Measurements from ENCODE around the gene WFDC1. TPM values are rescaled to one million over a fixed set of nuclear protein-coding genes. Genes with fewer than 3 reads are reported as not detected.

Gene WFDC1
- total RNA-seq, 4 donors from 2014 or later = 2.3 to 7.6 (median 5.0) TPM

GRCh38 chr16:84271866-84272265 lies 22.8 kb upstream of the WFDC1 start:
- intact Hi-C loops (cut with DNase I) = loop anchor here (10.0 kb wide), 1 partner anchor 213 kb away; no protein-coding TSS in a partner anchor
- Histone ChIP-seq H3K4me1 (no peaks in the 10 kb centered on the region), H3K36me3 (no peaks in the 10 kb centered on the region), H3K27ac (no peak overlapping the region), H3K27me3 (peaks cover 0 to 22% (median 0%) of the 10 kb centered on the region in 4 donors), H3K9me3 (no peaks in the 10 kb centered on the region), H3K4me3 (no peak overlapping the region)
- WGBS, 2 donors = 54 to 60% methylated on average over 4 of the region's 4 CpGs
- TF ChIP-seq POLR2A (IDR thresholded peaks at IDR 0.05) (no peak), CTCF (IDR thresholded peaks at IDR 0.05) (no peak)
- DNase-seq = no peak

GRCh38 chr16:84272740-84273320 lies 21.8 kb upstream of the WFDC1 start:
- no peak for TF ChIP-seq POLR2A (IDR thresholded peaks at IDR 0.05)
- TF ChIP-seq CTCF (IDR thresholded peaks at IDR 0.05) = no peak
- 25 to 73% methylated on average over 1 of the region's 1 CpG for WGBS, 2 donors
- intact Hi-C loops (cut with DNase I) = loop anchor here (10.0 kb wide), 1 partner anchor 212 kb away; no protein-coding TSS in a partner anchor

GRCh38 chr16:84274515-84274914 lies 20.2 kb upstream of the WFDC1 start:
- Histone ChIP-seq H3K4me3 (no peak overlapping the region), H3K9me3 (no peaks in the 10 kb centered on the region), H3K4me1 (no peaks in the 10 kb centered on the region), H3K27me3 (peaks cover 0 to 13% (median 0%) of the 10 kb centered on the region in 4 donors), H3K27ac (no peak overlapping the region), H3K36me3 (no peaks in the 10 kb centered on the region)
- TF ChIP-seq POLR2A (IDR thresholded peaks at IDR 0.05) (no peak), CTCF (IDR thresholded peaks at IDR 0.05) (no peak)
- 90 to 92% methylated on average over 5 to 9 of the region's 9 CpGs for WGBS, 2 donors
- intact Hi-C loops (cut with DNase I) = loop anchor here (10.0 kb wide), 1 partner anchor 210 kb away; no protein-coding TSS in a partner anchor
- no peak for DNase-seq

More at GRCh38 chr16:84272740-84273320, 21.8 kb upstream of the WFDC1 start:
- no peak overlapping the region for H3K4me3 ChIP-seq
- H3K4me1 ChIP-seq = no peaks in the 10 kb centered on the region
- no peak overlapping the region for H3K27ac ChIP-seq
- H3K9me3 ChIP-seq = no peaks in the 10 kb centered on the region
- peaks cover 0 to 21% (median 0%) of the 10 kb centered on the region in 4 donors for H3K27me3 ChIP-seq
- DNase-seq = no peak
- H3K36me3 ChIP-seq = no peaks in the 10 kb centered on the region

GRCh38 chr16:84275585-84276151 lies 19.0 kb upstream of the WFDC1 start:
- no peak for TF ChIP-seq CTCF (IDR thresholded peaks at IDR 0.05)
- 78 to 88% methylated on average over 6 of the region's 6 CpGs for WGBS, 2 donors
- no peaks in the 10 kb centered on the region for H3K9me3 ChIP-seq

GRCh38 chr16:84277244-84277823 lies 17.3 kb upstream of the WFDC1 start:
- no peak for DNase-seq
- Histone ChIP-seq H3K4me3 (no peak overlapping the region), H3K9me3 (no peaks in the 10 kb centered on the region), H3K4me1 (no peaks in the 10 kb centered on the region), H3K27me3 (no peaks in the 10 kb centered on the region), H3K27ac (no peak overlapping the region), H3K36me3 (no peaks in the 10 kb centered on the region)
- intact Hi-C loops (cut with DNase I) = loop anchor here (10.0 kb wide), 1 partner anchor 207 kb away; no protein-coding TSS in a partner anchor
- TF ChIP-seq POLR2A (IDR thresholded peaks at IDR 0.05) (no peak), CTCF (IDR thresholded peaks at IDR 0.05) (peak; percentile 64 to 93 (median 86))
- 28 to 35% methylated on average over 10 of the region's 10 CpGs for WGBS, 2 donors

More at GRCh38 chr16:84275585-84276151, 19.0 kb upstream of the WFDC1 start:
- no peak overlapping the region for H3K4me3 ChIP-seq
- intact Hi-C loops (cut with DNase I) = loop anchor here (10.0 kb wide), 1 partner anchor 209 kb away; no protein-coding TSS in a partner anchor
- peaks cover 0 to 10% (median 0%) of the 10 kb centered on the region in 4 donors for H3K27me3 ChIP-seq
- DNase-seq = no peak
- H3K36me3 ChIP-seq = no peaks in the 10 kb centered on the region
- H3K27ac ChIP-seq = no peak overlapping the region
- no peaks in the 10 kb centered on the region for H3K4me1 ChIP-seq
